K562 (cell line): ENCODE data around the gene LDLRAD3. TPM values are rescaled to one million over a fixed set of nuclear protein-coding genes. Genes with fewer than 3 reads are reported as not detected.

ENCODE experiments used
- CAMTA2 ChIP-seq: fragments of 250-450 bp; sonication (Bioruptor Pico); conservative IDR thresholded peaks from 2 replicates; pipeline ENCODE4 v1.5.1; 2022
- DPF2 ChIP-seq: fragments of 450-650 bp; IDR thresholded peaks from 2 replicates; pipeline ENCODE4 v1.6.1; 2016
- L3MBTL2 ChIP-seq: fragments of 450-650 bp; IDR thresholded peaks from 2 replicates; pipeline ENCODE4 v1.6.1; 2016; ENCODE audit warnings: mild to moderate bottlenecking, moderate library complexity
- MTA1 ChIP-seq: fragments of 450-650 bp; IDR thresholded peaks from 2 replicates; pipeline ENCODE4 v1.6.1; 2017; ENCODE audit warnings: borderline replicate concordance
- NFXL1 ChIP-seq: fragments of 450-650 bp; formaldehyde crosslinking; IDR thresholded peaks from 2 replicates; pipeline ENCODE4 v1.4.0; 2021; ENCODE audit warnings: mild to moderate bottlenecking
- PPARD ChIP-seq: fragments of 250-450 bp; sonication (Bioruptor Pico); IDR thresholded peaks from 2 replicates; pipeline ENCODE4 v1.8.0; 2022; ENCODE audit warnings: inconsistent platforms, mild to moderate bottlenecking, moderate library complexity
- RB1 ChIP-seq: fragments of 450-650 bp; IDR thresholded peaks from 2 replicates; pipeline ENCODE4 v1.6.1; 2017; ENCODE audit warnings: low read depth, mild to moderate bottlenecking
- ZFPM2 ChIP-seq: fragments of 250-450 bp; sonication (Bioruptor Pico); IDR thresholded peaks from 2 replicates; pipeline ENCODE4 v1.5.1; 2022; ENCODE audit warnings: mild to moderate bottlenecking
- polyA plus RNA-seq, 8 experiments: library from polyadenylated mRNA; depleted of rRNA in 4 of 8; stranded (reverse) in 5 of 8; unstranded in 3 of 8; fragments of >200 nt; fragmentation: Nextera tagmentation in 2 of 8; fragmentation: Illumina TruSeq in 1 of 8; extraction: Ambion mirVana in 2 of 8; extraction: Trizol in 1 of 8; gene quantifications; 2 replicates each; pipeline versions ENCODE4 v1.2.1 to v1.2.3, GENCODE V29; 2011 to 2014; ENCODE audit warnings: inconsistent platforms in 1 of 8, missing spikeins in 1 of 8
- total RNA-seq, 7 experiments: library from RNA; depleted of rRNA in 6 of 7; stranded (reverse); fragments of >200 nt in 6 of 7; fragmentation: Illumina TruSeq in 2 of 7; extraction: Trizol in 2 of 7; gene quantifications; 2 replicates each; pipeline versions ENCODE4 v1.2.1 to v1.2.3, GENCODE V29; 2011 to 2021; ENCODE audit warnings: low replicate concordance in 1 of 7
- TF ChIP-seq, protein P1 (sequence below): IDR thresholded peaks from 2 replicates; pipeline ENCODE4 v1.6.1; 2012; ENCODE audit warnings: low read depth, low read length, improper control_type of control experiment, borderline replicate concordance
- TF ChIP-seq, protein P2 (sequence below), 2 experiments: fragments of 450-650 bp; IDR thresholded peaks; 2 replicates each; pipeline ENCODE4 v1.6.1; 2016; ENCODE audit warnings: mild to moderate bottlenecking in 2 of 2, borderline replicate concordance in 1 of 2, low read depth in 1 of 2, moderate library complexity in 1 of 2
- TF ChIP-seq, protein P3 (sequence below): fragments of 450-650 bp; IDR thresholded peaks from 2 replicates; pipeline ENCODE4 v1.6.1; 2017; ENCODE audit warnings: antibody characterized with exemption
- TF ChIP-seq, protein P4 (sequence below): sonication (generic); formaldehyde crosslinking; IDR thresholded peaks from 2 replicates; pipeline ENCODE4 v1.8.1; 2022; ENCODE audit warnings: missing genetic modification reagents

LDLRAD3 gene
- total and polyA plus RNA-seq, 9 of the 15 experiments (the other 6 are each of a cell fraction or from before 2014, with no cell fraction given): 0.73 to 7.2 (median 3.5) TPM

DNA sequence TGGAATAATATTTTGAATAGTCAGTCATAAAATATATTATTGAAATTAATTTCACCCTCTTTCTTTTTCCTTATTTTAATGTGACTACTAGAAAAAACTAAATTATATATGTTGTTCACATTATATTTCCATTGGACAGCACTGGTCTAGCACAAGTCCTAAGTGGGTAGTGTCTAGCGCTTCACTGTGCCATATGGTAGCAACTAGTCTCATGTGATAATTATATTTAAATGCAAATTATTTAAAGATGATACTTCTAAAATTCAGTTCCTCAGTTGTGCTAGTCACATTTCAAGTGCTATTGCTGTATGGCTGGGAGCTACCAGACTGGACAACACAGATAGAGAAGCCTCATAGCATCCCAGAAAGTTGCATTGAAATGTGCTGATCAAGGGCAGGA, 19.1 kb upstream of the LDLRAD3 start (continued):
- TF ChIP-seq, protein P1, sequence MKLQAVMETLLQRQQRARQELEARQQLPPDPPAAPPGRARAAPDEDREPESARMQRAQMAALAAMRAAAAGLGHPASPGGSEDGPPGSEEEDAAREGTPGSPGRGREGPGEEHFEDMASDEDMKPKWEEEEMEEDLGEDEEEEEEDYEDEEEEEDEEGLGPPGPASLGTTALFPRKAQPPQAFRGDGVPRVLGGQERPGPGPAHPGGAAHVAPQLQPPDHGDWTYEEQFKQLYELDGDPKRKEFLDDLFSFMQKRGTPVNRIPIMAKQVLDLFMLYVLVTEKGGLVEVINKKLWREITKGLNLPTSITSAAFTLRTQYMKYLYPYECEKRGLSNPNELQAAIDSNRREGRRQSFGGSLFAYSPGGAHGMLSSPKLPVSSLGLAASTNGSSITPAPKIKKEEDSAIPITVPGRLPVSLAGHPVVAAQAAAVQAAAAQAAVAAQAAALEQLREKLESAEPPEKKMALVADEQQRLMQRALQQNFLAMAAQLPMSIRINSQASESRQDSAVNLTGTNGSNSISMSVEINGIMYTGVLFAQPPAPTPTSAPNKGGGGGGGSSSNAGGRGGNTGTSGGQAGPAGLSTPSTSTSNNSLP: no peak
- no peak for TF ChIP-seq DPF2
- no peak for TF ChIP-seq CAMTA2 (CRISPR knock-in tag)
- TF ChIP-seq, protein P2, sequence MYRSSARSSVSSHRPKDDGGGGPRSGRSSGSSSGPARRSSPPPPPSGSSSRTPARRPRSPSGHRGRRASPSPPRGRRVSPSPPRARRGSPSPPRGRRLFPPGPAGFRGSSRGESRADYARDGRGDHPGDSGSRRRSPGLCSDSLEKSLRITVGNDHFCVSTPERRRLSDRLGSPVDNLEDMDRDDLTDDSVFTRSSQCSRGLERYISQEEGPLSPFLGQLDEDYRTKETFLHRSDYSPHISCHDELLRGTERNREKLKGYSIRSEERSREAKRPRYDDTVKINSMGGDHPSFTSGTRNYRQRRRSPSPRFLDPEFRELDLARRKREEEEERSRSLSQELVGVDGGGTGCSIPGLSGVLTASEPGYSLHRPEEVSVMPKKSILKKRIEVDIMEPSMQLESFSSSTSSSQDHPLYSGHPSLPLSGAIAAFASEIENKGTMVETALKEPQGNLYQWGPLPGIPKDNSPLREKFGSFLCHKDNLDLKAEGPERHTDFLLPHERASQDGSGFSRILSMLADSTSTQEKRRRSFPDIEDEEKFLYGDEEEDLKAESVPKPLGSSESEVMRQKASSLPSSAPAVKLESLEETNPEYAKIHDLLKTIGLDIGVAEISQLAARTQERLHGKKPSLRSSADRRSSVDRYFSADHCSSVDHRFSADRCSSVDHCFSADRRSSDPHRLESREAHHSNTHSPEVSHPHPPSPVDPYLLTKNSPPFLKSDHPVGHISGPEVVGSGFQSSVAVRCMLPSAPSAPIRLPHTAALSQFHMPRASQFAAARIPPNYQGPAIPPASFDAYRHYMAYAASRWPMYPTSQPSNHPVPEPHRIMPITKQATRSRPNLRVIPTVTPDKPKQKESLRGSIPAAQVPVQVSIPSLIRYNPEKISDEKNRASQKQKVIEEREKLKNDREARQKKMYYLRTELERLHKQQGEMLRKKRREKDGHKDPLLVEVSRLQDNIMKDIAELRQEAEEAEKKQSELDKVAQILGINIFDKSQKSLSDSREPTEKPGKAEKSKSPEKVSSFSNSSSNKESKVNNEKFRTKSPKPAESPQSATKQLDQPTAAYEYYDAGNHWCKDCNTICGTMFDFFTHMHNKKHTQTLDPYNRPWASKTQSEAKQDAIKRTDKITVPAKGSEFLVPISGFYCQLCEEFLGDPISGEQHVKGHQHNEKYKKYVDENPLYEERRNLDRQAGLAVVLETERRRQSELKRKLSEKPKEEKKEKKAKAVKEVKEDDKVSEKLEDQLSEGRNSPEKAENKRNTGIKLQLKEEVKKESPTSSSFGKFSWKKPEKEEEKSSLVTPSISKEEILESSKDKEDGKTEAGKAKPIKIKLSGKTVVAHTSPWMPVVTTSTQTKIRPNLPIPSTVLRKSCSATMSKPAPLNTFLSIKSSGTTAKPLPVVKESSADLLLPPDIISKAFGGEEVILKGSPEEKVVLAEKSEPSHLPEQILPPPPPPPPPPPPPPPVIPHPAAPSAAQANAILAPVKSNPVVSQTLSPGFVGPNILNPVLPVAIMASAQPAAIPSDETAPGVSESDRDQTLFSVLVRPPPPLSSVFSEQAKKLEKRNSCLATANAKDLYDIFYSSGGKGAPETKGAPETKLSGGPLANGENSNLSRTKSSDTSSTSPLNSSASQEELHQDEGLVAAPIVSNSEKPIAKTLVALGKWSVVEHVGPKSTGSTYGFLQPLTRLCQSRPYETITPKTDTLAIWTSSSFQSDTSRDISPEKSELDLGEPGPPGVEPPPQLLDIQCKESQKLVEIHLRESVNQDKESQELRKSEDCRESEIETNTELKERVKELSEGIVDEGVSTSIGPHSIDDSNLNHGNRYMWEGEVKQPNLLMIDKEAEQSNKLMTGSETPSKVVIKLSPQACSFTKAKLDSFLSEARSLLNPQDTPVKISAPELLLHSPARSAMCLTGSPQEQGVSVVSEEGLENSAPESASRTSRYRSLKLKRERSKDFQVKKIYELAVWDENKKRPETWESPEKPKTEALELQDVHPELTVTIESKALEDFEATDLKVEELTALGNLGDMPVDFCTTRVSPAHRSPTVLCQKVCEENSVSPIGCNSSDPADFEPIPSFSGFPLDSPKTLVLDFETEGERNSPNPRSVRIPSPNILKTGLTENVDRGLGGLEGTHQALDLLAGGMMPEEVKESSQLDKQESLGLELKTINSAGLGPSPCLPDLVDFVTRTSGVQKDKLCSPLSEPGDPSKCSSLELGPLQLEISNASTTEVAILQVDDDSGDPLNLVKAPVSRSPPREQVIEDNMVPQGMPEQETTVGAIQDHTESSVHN (IDR thresholded peaks at IDR 0.05; ENCODE audit: borderline replicate concordance in 1 of 2, low read depth in 1 of 2): no peak
- TF ChIP-seq NFXL1 (CRISPR knock-in tag): no peak
- no peak for TF ChIP-seq RB1
- TF ChIP-seq, protein P3, sequence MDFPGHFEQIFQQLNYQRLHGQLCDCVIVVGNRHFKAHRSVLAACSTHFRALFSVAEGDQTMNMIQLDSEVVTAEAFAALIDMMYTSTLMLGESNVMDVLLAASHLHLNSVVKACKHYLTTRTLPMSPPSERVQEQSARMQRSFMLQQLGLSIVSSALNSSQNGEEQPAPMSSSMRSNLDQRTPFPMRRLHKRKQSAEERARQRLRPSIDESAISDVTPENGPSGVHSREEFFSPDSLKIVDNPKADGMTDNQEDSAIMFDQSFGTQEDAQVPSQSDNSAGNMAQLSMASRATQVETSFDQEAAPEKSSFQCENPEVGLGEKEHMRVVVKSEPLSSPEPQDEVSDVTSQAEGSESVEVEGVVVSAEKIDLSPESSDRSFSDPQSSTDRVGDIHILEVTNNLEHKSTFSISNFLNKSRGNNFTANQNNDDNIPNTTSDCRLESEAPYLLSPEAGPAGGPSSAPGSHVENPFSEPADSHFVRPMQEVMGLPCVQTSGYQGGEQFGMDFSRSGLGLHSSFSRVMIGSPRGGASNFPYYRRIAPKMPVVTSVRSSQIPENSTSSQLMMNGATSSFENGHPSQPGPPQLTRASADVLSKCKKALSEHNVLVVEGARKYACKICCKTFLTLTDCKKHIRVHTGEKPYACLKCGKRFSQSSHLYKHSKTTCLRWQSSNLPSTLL: no peak
- TF ChIP-seq ZFPM2 (CRISPR knock-in tag): no peak
- TF ChIP-seq, protein P4, sequence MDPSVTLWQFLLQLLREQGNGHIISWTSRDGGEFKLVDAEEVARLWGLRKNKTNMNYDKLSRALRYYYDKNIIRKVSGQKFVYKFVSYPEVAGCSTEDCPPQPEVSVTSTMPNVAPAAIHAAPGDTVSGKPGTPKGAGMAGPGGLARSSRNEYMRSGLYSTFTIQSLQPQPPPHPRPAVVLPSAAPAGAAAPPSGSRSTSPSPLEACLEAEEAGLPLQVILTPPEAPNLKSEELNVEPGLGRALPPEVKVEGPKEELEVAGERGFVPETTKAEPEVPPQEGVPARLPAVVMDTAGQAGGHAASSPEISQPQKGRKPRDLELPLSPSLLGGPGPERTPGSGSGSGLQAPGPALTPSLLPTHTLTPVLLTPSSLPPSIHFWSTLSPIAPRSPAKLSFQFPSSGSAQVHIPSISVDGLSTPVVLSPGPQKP (CRISPR knock-in tag): no peak
- TF ChIP-seq PPARD (CRISPR knock-in tag): no peak
- TF ChIP-seq L3MBTL2: no peak
- no peak for TF ChIP-seq MTA1
